B cell (primary cell): ENCODE data around the gene HNRNPH2. TPM values are rescaled to one million over a fixed set of nuclear protein-coding genes. Genes with fewer than 3 reads are reported as not detected.

Experiments
- ATAC-seq: fragments of 200-7000 bp; cut with Tn5 transposase; one replicate; pipeline ENCODE4 v1.10.0; 2021; ENCODE audit warnings: low read depth, mild to moderate bottlenecking, moderate number of reproducible peaks, moderate library complexity
- CTCF ChIA-PET: fragments of 350-600 bp; sonication (Branson Sonifier 250); formaldehyde crosslinking; loops from one replicate; lab custom pipeline; 2021; ENCODE audit warnings: antibody characterized with exemption, inconsistent platforms; lab: Charles Lee
- POLR2A ChIA-PET: fragments of 350-600 bp; sonication (Branson Sonifier 250); formaldehyde crosslinking; loops from one replicate; lab custom pipeline; 2021; ENCODE audit warnings: antibody characterized with exemption; lab: Charles Lee
- DNase-seq: peaks from one replicate; pipeline ENCODE4 v3.0.0; 2013
- H2AFZ ChIP-seq: 2 replicates; pipeline ENCODE4 v1.6.1; 2012; ENCODE audit warnings: mild to moderate bottlenecking, low read depth, low read length; ENCODE audit not compliant: insufficient read depth, poor library complexity, severe bottlenecking
- H3K27ac ChIP-seq, 2 donors: 1 replicate in 1 of 2; 2 replicates in 1 of 2; pipeline ENCODE4 v1.5.1; 2012 to 2013; ENCODE audit warnings: low read length in 2 of 2, mild to moderate bottlenecking in 2 of 2, moderate library complexity in 1 of 2
- H3K27me3 ChIP-seq, 4 experiments: fragments of 200-600 bp in 1 of 4; sonication (generic) in 1 of 4; replicated peaks in 1 of 4; 1 replicate in 2 of 4; 2 replicates in 2 of 4; pipeline versions ENCODE4 v1.6.1 to v1.7.0; 2013 to 2016; ENCODE audit warnings: low read length in 3 of 4, mild to moderate bottlenecking in 2 of 4, mixed read lengths in 1 of 4, moderate library complexity in 1 of 4; ENCODE audit not compliant: insufficient read depth in 4 of 4, control insufficient read depth in 3 of 4; ENCODE audit errors: control extremely low read depth in 1 of 4
- H3K36me3 ChIP-seq, 2 experiments: replicated peaks in 1 of 2; 1 replicate in 1 of 2; 2 replicates in 1 of 2; pipeline versions ENCODE4 v1.6.1 to v1.7.1; 2013; ENCODE audit warnings: low read length in 1 of 2; ENCODE audit not compliant: insufficient read depth in 2 of 2, control insufficient read depth in 1 of 2; ENCODE audit errors: control extremely low read depth in 1 of 2, extremely low read depth in 1 of 2
- H3K4me1 ChIP-seq, 2 donors: fragments of 200-600 bp in 1 of 2; sonication (generic) in 1 of 2; 1 replicate in 1 of 2; 2 replicates in 1 of 2; pipeline versions ENCODE4 v1.5.1 to v1.6.1; 2013 to 2017; ENCODE audit warnings: low read length in 2 of 2; ENCODE audit not compliant: control insufficient read depth in 2 of 2, insufficient read depth in 2 of 2
- H3K4me2 ChIP-seq: replicated peaks from 2 replicates; pipeline ENCODE3; 2012; ENCODE audit warnings: mild to moderate bottlenecking, low read depth, low read length; ENCODE audit not compliant: poor library complexity, severe bottlenecking
- H3K4me3 ChIP-seq, 5 experiments: fragments of 200-600 bp in 1 of 5; sonication (generic) in 1 of 5; 1 replicate in 3 of 5; 2 replicates in 2 of 5; pipeline versions ENCODE4 v1.5.1 to v1.7.0; 2011 to 2016; ENCODE audit warnings: low read length in 4 of 5, mild to moderate bottlenecking in 4 of 5, low read depth in 2 of 5, control low read depth in 1 of 5, moderate library complexity in 1 of 5; ENCODE audit not compliant: insufficient read depth in 1 of 5; ENCODE audit errors: control extremely low read depth in 1 of 5, extremely low read depth in 1 of 5
- H3K79me2 ChIP-seq: fragments of 200-600 bp; sonication (generic); one replicate; pipeline ENCODE4 v1.6.0; 2016; ENCODE audit warnings: low read length; ENCODE audit not compliant: control insufficient read depth, insufficient read depth
- H3K9ac ChIP-seq: fragments of 200-600 bp; sonication (generic); 2 replicates; pipeline ENCODE4 v1.6.1; 2017; ENCODE audit warnings: mild to moderate bottlenecking, low read length, moderate library complexity
- H3K9me3 ChIP-seq, 3 donors: one replicate each; pipeline versions ENCODE4 v1.6.1 to v1.7.1; 2013; ENCODE audit warnings: low read length in 2 of 3; ENCODE audit not compliant: control insufficient read depth in 2 of 3, insufficient read depth in 1 of 3; ENCODE audit errors: control extremely low read depth in 1 of 3
- H4K20me1 ChIP-seq: 2 replicates; pipeline ENCODE4 v1.6.0; 2012; ENCODE audit warnings: mild to moderate bottlenecking, low read length; ENCODE audit not compliant: insufficient read depth, control insufficient read depth, poor library complexity, severe bottlenecking
- H3K27ac Mint-ChIP-seq: one replicate; pipeline ENCODE4 v1.8.0; 2021; ENCODE audit warnings: mixed read lengths
- H3K27me3 Mint-ChIP-seq: one replicate; pipeline ENCODE4 v1.8.0; 2021; ENCODE audit warnings: mixed read lengths
- H3K4me1 Mint-ChIP-seq: one replicate; pipeline ENCODE4 v1.8.0; 2021; ENCODE audit warnings: mixed read lengths
- H3K4me3 Mint-ChIP-seq: one replicate; pipeline ENCODE4 v1.8.0; 2021; ENCODE audit warnings: mixed read lengths
- H3K9me3 Mint-ChIP-seq: one replicate; pipeline ENCODE4 v1.8.0; 2022; ENCODE audit warnings: mixed read lengths; ENCODE audit not compliant: insufficient read depth
- CTCF ChIP-seq: fragments of 200-600 bp; IDR thresholded peaks from one replicate; pipeline ENCODE4 v1.8.0; 2022; ENCODE audit warnings: antibody characterized with exemption, mild to moderate bottlenecking
- EZH2 ChIP-seq: IDR thresholded peaks from 2 replicates; pipeline ENCODE4 v1.6.1; 2012; ENCODE audit warnings: borderline replicate concordance, low read depth, mild to moderate bottlenecking, moderate library complexity, low read length; ENCODE audit not compliant: insufficient read depth, poor library complexity, severe bottlenecking
- WGBS: methylation state at CpG from one replicate; pipeline ENCODE4 v1.1.5; 2013; ENCODE audit warnings: missing lambda C conversion rate; ENCODE audit not compliant: insufficient coverage; 5-methylcytosine and 5-hydroxymethylcytosine counted together
- intact Hi-C: fragments of 100-400 bp; cut with micrococcal nuclease; formaldehyde crosslinking; loops from one replicate; pipeline ENCODE4 v1.10.0; 2022
- polyA plus RNA-seq: library from polyadenylated mRNA; depleted of rRNA; stranded (reverse); fragments of >200 nt; gene quantifications from 2 replicates; pipeline ENCODE4 v1.2.3, GENCODE V29; 2012
- total RNA-seq, 2 donors: library from RNA; stranded (reverse); fragments of 120-200 nt in 1 of 2; gene quantifications; 1 replicate in 1 of 2; 2 replicates in 1 of 2; pipeline versions ENCODE4 v1.2.3 to v1.2.4, GENCODE V29; 2013 to 2022

Gene HNRNPH2
- total and polyA plus RNA-seq, 2 donors (not counting 1 experiment from before 2014, with no cell fraction given): 9.2 to 57.1 TPM

GRCh38 chrX:101429934-101430333 is 21.9 kb downstream of the HNRNPH2 start:
- H3K27ac Mint-ChIP-seq: peak overlapping the region; percentile 17
- no peaks in the 10 kb centered on the region for H3K27me3 ChIP-seq
- TF ChIP-seq EZH2 (no peak), CTCF (no peak)
- H3K27ac ChIP-seq: no peak overlapping the region
- H3K9me3 Mint-ChIP-seq: no peaks in the 10 kb centered on the region
- ChIA-PET POLR2A (no interaction called here), CTCF (no interaction called here)
- H3K27me3 Mint-ChIP-seq: no peaks in the 10 kb centered on the region
- no peak overlapping the region for H3K4me2 ChIP-seq
- H3K4me3 ChIP-seq: no peak overlapping the region
- no peak for ATAC-seq
- H4K20me1 ChIP-seq: no peaks in the 10 kb centered on the region
- intact Hi-C loops: no loop called here
- no peaks in the 10 kb centered on the region for H3K79me2 ChIP-seq
- no CpG with 5 or more reads among the region's 1 CpG for WGBS
- H2AFZ ChIP-seq: no peak overlapping the region
- H3K9me3 ChIP-seq: peaks cover 0 to 4% (median 0%) of the 10 kb centered on the region in 3 donors
- peaks cover 0 to 3% of the 10 kb centered on the region in 2 experiments for H3K36me3 ChIP-seq
- no peaks in the 10 kb centered on the region for H3K4me1 Mint-ChIP-seq
- H3K4me1 ChIP-seq: no peaks in the 10 kb centered on the region
- no peak overlapping the region for H3K9ac ChIP-seq
- no peak for DNase-seq
- no peak overlapping the region for H3K4me3 Mint-ChIP-seq

GRCh38 chrX:101430457-101431078 is 22.5 kb downstream of the HNRNPH2 start:
- Mint-ChIP-seq H3K27ac (no peak overlapping the region), H3K9me3 (no peaks in the 10 kb centered on the region), H3K27me3 (no peaks in the 10 kb centered on the region), H3K4me3 (no peak overlapping the region), H3K4me1 (no peaks in the 10 kb centered on the region)
- intact Hi-C loops: no loop called here
- Histone ChIP-seq H3K9ac (no peak overlapping the region), H4K20me1 (no peaks in the 10 kb centered on the region), H3K27me3 (no peaks in the 10 kb centered on the region), H3K27ac (no peak overlapping the region), H3K79me2 (no peaks in the 10 kb centered on the region), H2AFZ (no peak overlapping the region), H3K9me3 (peaks cover 0 to 4% (median 0%) of the 10 kb centered on the region in 3 donors), H3K36me3 (peaks cover 0 to 3% of the 10 kb centered on the region in 2 experiments), H3K4me3 (no peak overlapping the region), H3K4me1 (no peaks in the 10 kb centered on the region), H3K4me2 (no peak overlapping the region)
- 100% methylated on average over 1 of the region's 2 CpGs for WGBS
- TF ChIP-seq EZH2 (no peak), CTCF (no peak)
- no peak for ATAC-seq
- DNase-seq: no peak
- ChIA-PET CTCF (no interaction called here), POLR2A (no interaction called here)
